Dendritic cell treated with granulocyte-macrophage colony-stimulating factor and Interleukin-4, amounts not matched to agents 40 ng/mL and 50 ng/mL, for 4 days (primary cell): ENCODE data around the gene SRCIN1.

ENCODE experiments used
- H3K27ac Mint-ChIP-seq: one replicate; pipeline ENCODE4 v1.8.0; 2022; ENCODE audit warnings: mild to moderate bottlenecking, mixed read lengths
- H3K27me3 Mint-ChIP-seq: one replicate; pipeline ENCODE4 v1.8.0; 2022; ENCODE audit warnings: mild to moderate bottlenecking, mixed read lengths
- H3K36me3 Mint-ChIP-seq: one replicate; pipeline ENCODE4 v1.8.0; 2022; ENCODE audit warnings: low read depth, mixed read lengths
- H3K4me1 Mint-ChIP-seq: one replicate; pipeline ENCODE4 v1.8.0; 2022; ENCODE audit warnings: low read depth, mixed read lengths
- H3K4me3 Mint-ChIP-seq: one replicate; pipeline ENCODE4 v1.8.0; 2022; ENCODE audit warnings: mild to moderate bottlenecking, moderate library complexity, mixed read lengths
- H3K9me3 Mint-ChIP-seq: one replicate; pipeline ENCODE4 v1.8.0; 2022; ENCODE audit warnings: mixed read lengths
- intact Hi-C: fragments of 100-400 bp; cut with micrococcal nuclease; formaldehyde crosslinking; loops from one replicate; pipeline ENCODE4 v1.15.0; 2022

Gene SRCIN1

GRCh38 chr17:38572669-38573365 lies 32.9 kb downstream of the SRCIN1 start:
- intact Hi-C loops = no loop called here
- H3K4me3 Mint-ChIP-seq = no peak overlapping the region
- no peaks in the 10 kb centered on the region for H3K9me3 Mint-ChIP-seq
- no peak overlapping the region for H3K27ac Mint-ChIP-seq
- no peaks in the 10 kb centered on the region for H3K36me3 Mint-ChIP-seq
- peaks cover 11% of the 10 kb centered on the region for H3K4me1 Mint-ChIP-seq
- H3K27me3 Mint-ChIP-seq = peaks cover 94% of the 10 kb centered on the region

- intact Hi-C loops = no loop called here
- H3K27ac Mint-ChIP-seq = no peak overlapping the region
- no peaks in the 10 kb centered on the region for H3K9me3 Mint-ChIP-seq
- peaks cover 94% of the 10 kb centered on the region for H3K27me3 Mint-ChIP-seq
- H3K4me3 Mint-ChIP-seq = no peak overlapping the region
- H3K36me3 Mint-ChIP-seq = no peaks in the 10 kb centered on the region
- peaks cover 11% of the 10 kb centered on the region for H3K4me1 Mint-ChIP-seq
These were observed 33.7 kb downstream of the SRCIN1 start for GRCh38 chr17:38571833-38572668.

GRCh38 chr17:38569701-38570512 lies 35.8 kb downstream of the SRCIN1 start:
- Mint-ChIP-seq H3K4me1 (peaks cover 11% of the 10 kb centered on the region), H3K27ac (no peak overlapping the region), H3K36me3 (no peaks in the 10 kb centered on the region), H3K4me3 (no peak overlapping the region), H3K27me3 (peaks cover 89% of the 10 kb centered on the region), H3K9me3 (no peaks in the 10 kb centered on the region)
- intact Hi-C loops = no loop called here

GRCh38 chr17:38568845-38569510 lies 36.8 kb downstream of the SRCIN1 start:
- no peak overlapping the region for H3K4me3 Mint-ChIP-seq
- no peak overlapping the region for H3K27ac Mint-ChIP-seq
- peaks cover 88% of the 10 kb centered on the region for H3K27me3 Mint-ChIP-seq
- intact Hi-C loops = no loop called here
- H3K36me3 Mint-ChIP-seq = no peaks in the 10 kb centered on the region
- H3K4me1 Mint-ChIP-seq = peaks cover 12% of the 10 kb centered on the region
- H3K9me3 Mint-ChIP-seq = no peaks in the 10 kb centered on the region

- no peaks in the 10 kb centered on the region for H3K9me3 Mint-ChIP-seq
- peaks cover 19% of the 10 kb centered on the region for H3K4me1 Mint-ChIP-seq
- no peak overlapping the region for H3K4me3 Mint-ChIP-seq
- no peak overlapping the region for H3K27ac Mint-ChIP-seq
- intact Hi-C loops = no loop called here
- H3K27me3 Mint-ChIP-seq = peaks cover 88% of the 10 kb centered on the region
- no peaks in the 10 kb centered on the region for H3K36me3 Mint-ChIP-seq
These were observed 37.5 kb downstream of the SRCIN1 start for GRCh38 chr17:38568274-38568673.

- H3K4me3 Mint-ChIP-seq = no peak overlapping the region
- no peaks in the 10 kb centered on the region for H3K36me3 Mint-ChIP-seq
- peaks cover 20% of the 10 kb centered on the region for H3K4me1 Mint-ChIP-seq
These were observed 38.4 kb downstream of the SRCIN1 start for GRCh38 chr17:38567350-38567749.

GRCh38 chr17:38566666-38567031 lies 39.1 kb downstream of the SRCIN1 start:
- Mint-ChIP-seq H3K27me3 (peaks cover 89% of the 10 kb centered on the region), H3K4me3 (no peak overlapping the region), H3K9me3 (no peaks in the 10 kb centered on the region), H3K36me3 (no peaks in the 10 kb centered on the region), H3K27ac (no peak overlapping the region), H3K4me1 (peaks cover 17% of the 10 kb centered on the region)
- intact Hi-C loops = no loop called here

More at GRCh38 chr17:38567350-38567749, 38.4 kb downstream of the SRCIN1 start:
- Mint-ChIP-seq H3K27me3 (peaks cover 93% of the 10 kb centered on the region), H3K9me3 (no peaks in the 10 kb centered on the region), H3K27ac (no peak overlapping the region)
- intact Hi-C loops = no loop called here

- intact Hi-C loops = no loop called here
- peaks cover 13% of the 10 kb centered on the region for H3K4me1 Mint-ChIP-seq
- H3K9me3 Mint-ChIP-seq = no peaks in the 10 kb centered on the region
- H3K27me3 Mint-ChIP-seq = peaks cover 87% of the 10 kb centered on the region
- H3K4me3 Mint-ChIP-seq = no peak overlapping the region
- no peaks in the 10 kb centered on the region for H3K36me3 Mint-ChIP-seq
- no peak overlapping the region for H3K27ac Mint-ChIP-seq
These were observed 39.7 kb downstream of the SRCIN1 start for GRCh38 chr17:38565853-38566665.

GRCh38 chr17:38564869-38565268 lies 40.9 kb downstream of the SRCIN1 start:
- Mint-ChIP-seq H3K4me3 (no peak overlapping the region), H3K4me1 (peaks cover 24% of the 10 kb centered on the region), H3K36me3 (no peaks in the 10 kb centered on the region), H3K9me3 (no peaks in the 10 kb centered on the region), H3K27me3 (peaks cover 87% of the 10 kb centered on the region), H3K27ac (no peak overlapping the region)
- intact Hi-C loops = no loop called here

GRCh38 chr17:38564254-38564837 lies 41.4 kb downstream of the SRCIN1 start:
- no peaks in the 10 kb centered on the region for H3K36me3 Mint-ChIP-seq
- no peak overlapping the region for H3K4me3 Mint-ChIP-seq
- H3K4me1 Mint-ChIP-seq = peaks cover 30% of the 10 kb centered on the region
- intact Hi-C loops = no loop called here
- H3K27me3 Mint-ChIP-seq = peaks cover 87% of the 10 kb centered on the region
- H3K27ac Mint-ChIP-seq = no peak overlapping the region
- no peaks in the 10 kb centered on the region for H3K9me3 Mint-ChIP-seq

GRCh38 chr17:38563362-38564253 lies 42.1 kb downstream of the SRCIN1 start:
- intact Hi-C loops = no loop called here
- no peak overlapping the region for H3K27ac Mint-ChIP-seq
- H3K9me3 Mint-ChIP-seq = no peaks in the 10 kb centered on the region
- no peak overlapping the region for H3K4me3 Mint-ChIP-seq
- H3K27me3 Mint-ChIP-seq = peaks cover 87% of the 10 kb centered on the region
- H3K4me1 Mint-ChIP-seq = peaks cover 37% of the 10 kb centered on the region
- no peaks in the 10 kb centered on the region for H3K36me3 Mint-ChIP-seq

GRCh38 chr17:38562903-38563302 lies 42.8 kb downstream of the SRCIN1 start:
- no peaks in the 10 kb centered on the region for H3K9me3 Mint-ChIP-seq

More at GRCh38 chr17:38562903-38563302, 42.8 kb downstream of the SRCIN1 start:
- intact Hi-C loops = no loop called here
- H3K4me1 Mint-ChIP-seq = peaks cover 44% of the 10 kb centered on the region
- H3K27ac Mint-ChIP-seq = no peak overlapping the region
- H3K27me3 Mint-ChIP-seq = peaks cover 85% of the 10 kb centered on the region
- H3K4me3 Mint-ChIP-seq = no peak overlapping the region
- H3K36me3 Mint-ChIP-seq = no peaks in the 10 kb centered on the region
